ENCODE results near the gene GNAZ. TPM values are rescaled to one million over a fixed set of nuclear protein-coding genes. Genes with fewer than 3 reads are reported as not detected.

GNAZ gene
- polyA plus RNA-seq, 2 of the 4 experiments (the other 2 are of a cell fraction), result 1.9 to 2.5 TPM

DNA sequence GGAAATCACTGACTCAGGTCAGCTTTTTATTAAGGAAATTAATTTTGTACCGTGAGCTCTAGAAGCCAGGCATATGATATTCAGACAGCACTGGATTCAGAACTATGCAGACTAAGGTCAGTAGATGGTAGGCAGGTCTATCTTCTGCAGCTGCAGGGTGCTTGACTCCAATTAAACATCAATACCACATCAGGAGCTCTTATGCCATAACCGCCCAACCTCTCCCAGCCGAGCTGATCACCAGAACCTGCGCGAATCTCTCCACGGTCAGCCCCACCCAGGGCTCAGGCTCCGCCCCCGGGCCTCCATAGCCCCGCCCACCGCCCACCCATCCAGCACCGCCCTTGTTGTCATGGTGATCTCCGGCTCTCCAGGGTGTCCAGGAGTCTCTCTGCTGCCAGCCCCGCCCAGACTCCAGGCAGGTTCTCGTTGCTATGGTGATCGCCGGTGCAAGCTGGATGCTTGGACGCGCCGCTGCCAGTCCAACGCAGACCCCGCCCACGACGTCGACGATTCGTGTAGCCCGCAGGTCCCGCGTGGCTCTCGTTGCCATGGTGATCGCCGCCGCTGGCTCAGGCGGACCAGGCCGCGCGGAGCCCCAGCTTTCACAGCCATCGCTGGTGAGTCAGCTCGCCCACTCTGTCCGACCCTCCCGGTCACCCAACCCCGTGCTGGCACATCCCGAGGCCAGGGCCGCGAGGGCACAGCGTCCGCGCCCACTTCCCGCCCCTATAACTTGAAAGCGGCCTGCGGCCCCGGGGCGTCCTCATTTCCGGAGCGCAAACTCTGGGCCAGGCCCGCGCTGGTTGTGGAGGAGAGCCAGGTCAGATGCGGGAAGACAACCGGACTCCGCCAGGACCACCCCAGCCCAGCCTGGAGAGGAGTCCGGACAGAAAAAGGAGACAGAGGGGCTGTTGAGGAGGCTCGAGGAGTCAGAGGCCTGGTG is 74.9 kb downstream of the GNAZ start, which contains the start of gene RAB36:
Gene RAB36 (plus strand): TSS at position 546 of the 946 bp plus-strand sequence. CDS start 1,140 bp downstream, outside the sequence.
- ATAC-seq (peak; percentile 83 to 88), DNase-seq (ENCODE audit: low read depth in 1 of 2, low spot score in 1 of 2) (peak; percentile 90 to 99), FAIRE-seq (no peak)
- ChIA-PET POLR2A (no interaction called here), CTCF (interaction anchor here (1.4 to 1.9 kb wide), 3 partner anchors 33 to 186 kb away, joined by 3 to 8 read pairs (median 4); no protein-coding TSS in a partner anchor)
- Histone ChIP-seq H3K4me1 (peaks cover 20% of the 10 kb centered on the region; the same call in 1 of the 3 replicates), H3K9me3 (no peaks in the 10 kb centered on the region), H3K4me3 (peak within 1 kb of the TSS; percentile 56), H3K4me2 (peak within 1 kb of the TSS; percentile 95), H3K27ac (peak within 1 kb of the TSS; percentile 69 to 82)
- WGBS (ENCODE audit: missing lambda C conversion rate), result 5% methylated on average over 18 of the region's 62 CpGs
- TF ChIP-seq SMC3 (IDR thresholded peaks at IDR 0.05) (no peak), NPAS2 (CRISPR knock-in tag; IDR thresholded peaks at IDR 0.05; ENCODE audit: borderline replicate concordance) (no peak), HEYL (CRISPR knock-in tag; IDR thresholded peaks at IDR 0.05) (no peak), EHMT2 (IDR thresholded peaks at IDR 0.05; ENCODE audit: low read depth) (no peak), HOXB13 (CRISPR knock-in tag; IDR thresholded peaks at IDR 0.05; ENCODE audit: low read depth) (no peak), RNF2 (IDR thresholded peaks at IDR 0.05; ENCODE audit: borderline replicate concordance, low read depth) (no peak), CBX2 (IDR thresholded peaks at IDR 0.05; ENCODE audit: borderline replicate concordance, low read depth) (no peak), TFCP2L1 (CRISPR knock-in tag; IDR thresholded peaks at IDR 0.05) (no peak), ESRRA (IDR thresholded peaks at IDR 0.05; ENCODE audit: borderline replicate concordance, low read length) (no peak), PHF8 (IDR thresholded peaks at IDR 0.05; ENCODE audit: borderline replicate concordance, low read depth) (peak; percentile 78; the same call in 1 of the 2 replicates), JUN (IDR thresholded peaks at IDR 0.05) (no peak), HOXB5 (CRISPR knock-in tag; IDR thresholded peaks at IDR 0.05) (no peak), TP53 (CRISPR knock-in tag; IDR thresholded peaks at IDR 0.05) (no peak), HDAC2 (IDR thresholded peaks at IDR 0.05) (no peak), POLR2AphosphoS2 (conservative IDR thresholded peaks at IDR 0.05; ENCODE audit: low read length) (no peak), FOSL2 (IDR thresholded peaks at IDR 0.05) (no peak), FOSL2 (CRISPR knock-in tag; IDR thresholded peaks at IDR 0.05) (peak; percentile 33; the same call in 1 of the 2 replicates), MAFK (IDR thresholded peaks at IDR 0.05; ENCODE audit: partially characterized antibody) (no peak), ZSCAN20 (CRISPR knock-in tag; IDR thresholded peaks at IDR 0.05) (no peak), RFX5 (IDR thresholded peaks at IDR 0.05) (no peak), NFE2L2 (conservative IDR thresholded peaks at IDR 0.05; ENCODE audit: low read length) (no peak), POLR2A (IDR thresholded peaks at IDR 0.05; ENCODE audit: low read length) (peak; percentile 48), BHLHE40 (IDR thresholded peaks at IDR 0.05; ENCODE audit: low read depth, low read length) (no peak), MYC (IDR thresholded peaks at IDR 0.05; ENCODE audit: borderline replicate concordance, low read length) (no peak), RCOR1 (IDR thresholded peaks at IDR 0.05; ENCODE audit: low read depth, low read length) (no peak), HOXA7 (CRISPR knock-in tag; IDR thresholded peaks at IDR 0.05) (no peak), CHD2 (IDR thresholded peaks at IDR 0.05; ENCODE audit: low read length, partially characterized antibody) (no peak)
- TF ChIP-seq, protein P1, sequence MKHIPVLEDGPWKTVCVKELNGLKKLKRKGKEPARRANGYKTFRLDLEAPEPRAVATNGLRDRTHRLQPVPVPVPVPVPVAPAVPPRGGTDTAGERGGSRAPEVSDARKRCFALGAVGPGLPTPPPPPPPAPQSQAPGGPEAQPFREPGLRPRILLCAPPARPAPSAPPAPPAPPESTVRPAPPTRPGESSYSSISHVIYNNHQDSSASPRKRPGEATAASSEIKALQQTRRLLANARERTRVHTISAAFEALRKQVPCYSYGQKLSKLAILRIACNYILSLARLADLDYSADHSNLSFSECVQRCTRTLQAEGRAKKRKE (CRISPR knock-in tag; IDR thresholded peaks at IDR 0.05; ENCODE audit: low read depth), result no peak
- TF ChIP-seq, protein P2, sequence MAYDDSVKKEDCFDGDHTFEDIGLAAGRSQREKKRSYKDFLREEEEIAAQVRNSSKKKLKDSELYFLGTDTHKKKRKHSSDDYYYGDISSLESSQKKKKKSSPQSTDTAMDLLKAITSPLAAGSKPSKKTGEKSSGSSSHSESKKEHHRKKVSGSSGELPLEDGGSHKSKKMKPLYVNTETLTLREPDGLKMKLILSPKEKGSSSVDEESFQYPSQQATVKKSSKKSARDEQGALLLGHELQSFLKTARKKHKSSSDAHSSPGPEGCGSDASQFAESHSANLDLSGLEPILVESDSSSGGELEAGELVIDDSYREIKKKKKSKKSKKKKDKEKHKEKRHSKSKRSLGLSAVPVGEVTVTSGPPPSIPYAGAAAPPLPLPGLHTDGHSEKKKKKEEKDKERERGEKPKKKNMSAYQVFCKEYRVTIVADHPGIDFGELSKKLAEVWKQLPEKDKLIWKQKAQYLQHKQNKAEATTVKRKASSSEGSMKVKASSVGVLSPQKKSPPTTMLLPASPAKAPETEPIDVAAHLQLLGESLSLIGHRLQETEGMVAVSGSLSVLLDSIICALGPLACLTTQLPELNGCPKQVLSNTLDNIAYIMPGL (CRISPR knock-in tag; IDR thresholded peaks at IDR 0.05; ENCODE audit: borderline replicate concordance), result no peak
- TF ChIP-seq, protein P3, sequence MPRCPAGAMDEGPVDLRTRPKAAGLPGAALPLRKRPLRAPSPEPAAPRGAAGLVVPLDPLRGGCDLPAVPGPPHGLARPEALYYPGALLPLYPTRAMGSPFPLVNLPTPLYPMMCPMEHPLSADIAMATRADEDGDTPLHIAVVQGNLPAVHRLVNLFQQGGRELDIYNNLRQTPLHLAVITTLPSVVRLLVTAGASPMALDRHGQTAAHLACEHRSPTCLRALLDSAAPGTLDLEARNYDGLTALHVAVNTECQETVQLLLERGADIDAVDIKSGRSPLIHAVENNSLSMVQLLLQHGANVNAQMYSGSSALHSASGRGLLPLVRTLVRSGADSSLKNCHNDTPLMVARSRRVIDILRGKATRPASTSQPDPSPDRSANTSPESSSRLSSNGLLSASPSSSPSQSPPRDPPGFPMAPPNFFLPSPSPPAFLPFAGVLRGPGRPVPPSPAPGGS (IDR thresholded peaks at IDR 0.05), result no peak
- TF ChIP-seq, protein P4, sequence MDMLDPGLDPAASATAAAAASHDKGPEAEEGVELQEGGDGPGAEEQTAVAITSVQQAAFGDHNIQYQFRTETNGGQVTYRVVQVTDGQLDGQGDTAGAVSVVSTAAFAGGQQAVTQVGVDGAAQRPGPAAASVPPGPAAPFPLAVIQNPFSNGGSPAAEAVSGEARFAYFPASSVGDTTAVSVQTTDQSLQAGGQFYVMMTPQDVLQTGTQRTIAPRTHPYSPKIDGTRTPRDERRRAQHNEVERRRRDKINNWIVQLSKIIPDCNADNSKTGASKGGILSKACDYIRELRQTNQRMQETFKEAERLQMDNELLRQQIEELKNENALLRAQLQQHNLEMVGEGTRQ (IDR thresholded peaks at IDR 0.05), result no peak; the same call in 1 of the 2 replicates
- TF ChIP-seq, protein P5, sequence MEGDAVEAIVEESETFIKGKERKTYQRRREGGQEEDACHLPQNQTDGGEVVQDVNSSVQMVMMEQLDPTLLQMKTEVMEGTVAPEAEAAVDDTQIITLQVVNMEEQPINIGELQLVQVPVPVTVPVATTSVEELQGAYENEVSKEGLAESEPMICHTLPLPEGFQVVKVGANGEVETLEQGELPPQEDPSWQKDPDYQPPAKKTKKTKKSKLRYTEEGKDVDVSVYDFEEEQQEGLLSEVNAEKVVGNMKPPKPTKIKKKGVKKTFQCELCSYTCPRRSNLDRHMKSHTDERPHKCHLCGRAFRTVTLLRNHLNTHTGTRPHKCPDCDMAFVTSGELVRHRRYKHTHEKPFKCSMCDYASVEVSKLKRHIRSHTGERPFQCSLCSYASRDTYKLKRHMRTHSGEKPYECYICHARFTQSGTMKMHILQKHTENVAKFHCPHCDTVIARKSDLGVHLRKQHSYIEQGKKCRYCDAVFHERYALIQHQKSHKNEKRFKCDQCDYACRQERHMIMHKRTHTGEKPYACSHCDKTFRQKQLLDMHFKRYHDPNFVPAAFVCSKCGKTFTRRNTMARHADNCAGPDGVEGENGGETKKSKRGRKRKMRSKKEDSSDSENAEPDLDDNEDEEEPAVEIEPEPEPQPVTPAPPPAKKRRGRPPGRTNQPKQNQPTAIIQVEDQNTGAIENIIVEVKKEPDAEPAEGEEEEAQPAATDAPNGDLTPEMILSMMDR (IDR thresholded peaks at IDR 0.05), result no peak
- TF ChIP-seq, protein P6, sequence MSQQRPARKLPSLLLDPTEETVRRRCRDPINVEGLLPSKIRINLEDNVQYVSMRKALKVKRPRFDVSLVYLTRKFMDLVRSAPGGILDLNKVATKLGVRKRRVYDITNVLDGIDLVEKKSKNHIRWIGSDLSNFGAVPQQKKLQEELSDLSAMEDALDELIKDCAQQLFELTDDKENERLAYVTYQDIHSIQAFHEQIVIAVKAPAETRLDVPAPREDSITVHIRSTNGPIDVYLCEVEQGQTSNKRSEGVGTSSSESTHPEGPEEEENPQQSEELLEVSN (IDR thresholded peaks at IDR 0.05; ENCODE audit: borderline replicate concordance, low read depth), result no peak

Data from A549 (cell line).